Naive thymus-derived CD8-positive, alpha-beta T cell (primary cell): Measurements from ENCODE around the gene ZP2. TPM values are rescaled to one million over a fixed set of nuclear protein-coding genes. Genes with fewer than 3 reads are reported as not detected.
"Not testable (repeated sequence)": the region's sequence is repeated elsewhere in the genome, so short reads cannot be mapped to it uniquely, and the experiment has no call there.

Source experiments
- ATAC-seq, 2 donors: fragments of 150-1000 bp; cut with Tn5 transposase in 1 of 2; sonication (Bioruptor Pico), chemical (Tn5 transposase) in 1 of 2; 1 replicate in 1 of 2; 2 replicates in 1 of 2; pipeline ENCODE4 v1.10.0; 2021; ENCODE audit warnings: mild to moderate bottlenecking in 2 of 2, moderate library complexity in 2 of 2
- POLR2A ChIA-PET: fragments of 350-600 bp; sonication (Branson Sonifier 250); formaldehyde crosslinking; loops from one replicate; lab custom pipeline; 2021; ENCODE audit warnings: antibody characterized with exemption; lab: Charles Lee
- DNase-seq, 10 donors: peaks; one replicate each; pipeline versions ENCODE4 v3.0.0 to v3.0.0-alpha.2; 2020 to 2022
- H3K27ac Mint-ChIP-seq, 10 donors: one replicate each; pipeline ENCODE4 v1.8.0; 2020 to 2022; ENCODE audit warnings: mild to moderate bottlenecking in 10 of 10, mixed read lengths in 10 of 10, moderate library complexity in 4 of 10, inconsistent platforms in 1 of 10
- H3K27me3 Mint-ChIP-seq, 5 donors: one replicate each; pipeline ENCODE4 v1.8.0; 2021 to 2022; ENCODE audit warnings: mixed read lengths in 5 of 5
- H3K36me3 Mint-ChIP-seq, 3 donors: one replicate each; pipeline ENCODE4 v1.8.0; 2020 to 2022; ENCODE audit warnings: mixed read lengths in 3 of 3, mild to moderate bottlenecking in 2 of 3, inconsistent platforms in 1 of 3
- H3K4me1 Mint-ChIP-seq, 4 donors: one replicate each; pipeline ENCODE4 v1.8.0; 2021 to 2022; ENCODE audit warnings: mixed read lengths in 4 of 4
- H3K4me3 Mint-ChIP-seq, 10 donors: one replicate each; pipeline ENCODE4 v1.8.0; 2020 to 2022; ENCODE audit warnings: mild to moderate bottlenecking in 10 of 10, mixed read lengths in 10 of 10, moderate library complexity in 6 of 10, inconsistent platforms in 1 of 10
- H3K9me3 Mint-ChIP-seq, 9 donors: one replicate each; pipeline ENCODE4 v1.8.0; 2020 to 2022; ENCODE audit warnings: mixed read lengths in 9 of 9, mild to moderate bottlenecking in 3 of 9, inconsistent platforms in 1 of 9, moderate library complexity in 1 of 9
- polyA plus RNA-seq, 3 donors: library from polyadenylated mRNA; unstranded; fragments of 300-500 nt; fragmentation: Illumina TruSeq; gene quantifications; one replicate each; pipeline ENCODE4 v1.2.3, GENCODE V29; 2021
- total RNA-seq, 8 experiments: library from RNA in 2 of 8; stranded (reverse) in 2 of 8; gene quantifications; one replicate each; pipeline ENCODE4 v1.2.3 and lab custom pipeline; 2021 to 2026

Gene ZP2
- total and polyA plus RNA-seq, 5 experiments from 2014 or later = not detected

GRCh38 chr16:21152160-21153030 is 59.0 kb downstream of the ZP2 start:
- Mint-ChIP-seq H3K27me3 (peaks cover 4 to 24% (median 12%) of the 10 kb centered on the region in 5 donors), H3K4me3 (peak overlapping the region in 1 of 10 donors; percentile 48)
- H3K36me3 Mint-ChIP-seq, ATAC-seq, H3K4me1 Mint-ChIP-seq, H3K9me3 Mint-ChIP-seq, DNase-seq, H3K27ac Mint-ChIP-seq, POLR2A ChIA-PET: not testable (repeated sequence)

- peaks cover 7 to 35% (median 18%) of the 10 kb centered on the region in 5 donors for H3K27me3 Mint-ChIP-seq
- no peak for ATAC-seq
- no peaks in the 10 kb centered on the region for H3K36me3 Mint-ChIP-seq
- POLR2A ChIA-PET = no interaction called here
- H3K4me3 Mint-ChIP-seq = no peak within 1 kb of the TSS
- peaks cover 0 to 2% (median 0%) of the 10 kb centered on the region in 4 donors for H3K4me1 Mint-ChIP-seq
- no peaks in the 10 kb centered on the region for H3K9me3 Mint-ChIP-seq
- no peak for DNase-seq
- H3K27ac Mint-ChIP-seq = peak within 1 kb of the TSS in 1 of 10 donors; percentile 87
Measured at GRCh38 chr16:21150375-21151001, 60.9 kb downstream of the ZP2 start, which contains the start of gene DNAH3. DNAH3 (minus strand) TSS chr16:21150846; CDS start chr16:21150319, 527 bp downstream.

Other genes with a start within 250 kb of the ZP2 start
- gene DNAH3, start 60.7 kb downstream of the ZP2 start, total RNA-seq = not detected
- not detected for gene DNAH3, start 60.7 kb downstream of the ZP2 start, polyA plus RNA-seq
- 10 to 100 TPM in 1 of 2 experiments, 1 to 10 TPM in 1; 8.3 to 10.6 TPM for gene LDAF1, start 52.9 kb downstream of the ZP2 start, total RNA-seq
- gene LDAF1, start 52.9 kb downstream of the ZP2 start, polyA plus RNA-seq = 10 to 100 TPM; 13.1 to 16.7 (median 16.4) TPM
- gene ANKS4B, start 22.1 kb upstream of the ZP2 start, total RNA-seq = not detected
- gene ANKS4B, start 22.1 kb upstream of the ZP2 start, polyA plus RNA-seq = not detected
- gene CRYM, start 66.7 kb upstream of the ZP2 start, total RNA-seq = not detected
- gene CRYM, start 66.7 kb upstream of the ZP2 start, polyA plus RNA-seq = not detected